ENCODE measurements around the gene ITPR3.
A peak's percentile ranks its signal among the peaks of the same experiment; 100 is the strongest.
"Not testable (repeated sequence)": the region's sequence is repeated elsewhere in the genome, so short reads cannot be mapped to it uniquely, and the experiment has no call there.

The ITPR3 gene

GRCh38 chr6:33619166-33619840 is 1.8 kb upstream of the ITPR3 start:
- ATAC-seq (no peak), DNase-seq (no peak)
- peaks cover 39% of the 10 kb centered on the region for H3K4me1 Mint-ChIP-seq
- peak overlapping the region; percentile 86 to 94 for H3K4me3 Mint-ChIP-seq
- H3K9me3 Mint-ChIP-seq, result no peaks in the 10 kb centered on the region
- peak overlapping the region in 1 of 2 donors; percentile 27 for H3K27ac Mint-ChIP-seq
- H3K27me3 Mint-ChIP-seq, result no peaks in the 10 kb centered on the region

- H3K27ac Mint-ChIP-seq, result peak overlapping the region; percentile 77 to 83
- H3K27me3 Mint-ChIP-seq, result no peaks in the 10 kb centered on the region
- H3K4me3 Mint-ChIP-seq, result peak overlapping the region; percentile 86 to 94
- no peak for ATAC-seq
- no peaks in the 10 kb centered on the region for H3K9me3 Mint-ChIP-seq
- DNase-seq, result peak; percentile 26 to 31
- H3K4me1 Mint-ChIP-seq, result peaks cover 49% of the 10 kb centered on the region
These were observed 815 bp upstream of the ITPR3 start for GRCh38 chr6:33620158-33620855.

DNA sequence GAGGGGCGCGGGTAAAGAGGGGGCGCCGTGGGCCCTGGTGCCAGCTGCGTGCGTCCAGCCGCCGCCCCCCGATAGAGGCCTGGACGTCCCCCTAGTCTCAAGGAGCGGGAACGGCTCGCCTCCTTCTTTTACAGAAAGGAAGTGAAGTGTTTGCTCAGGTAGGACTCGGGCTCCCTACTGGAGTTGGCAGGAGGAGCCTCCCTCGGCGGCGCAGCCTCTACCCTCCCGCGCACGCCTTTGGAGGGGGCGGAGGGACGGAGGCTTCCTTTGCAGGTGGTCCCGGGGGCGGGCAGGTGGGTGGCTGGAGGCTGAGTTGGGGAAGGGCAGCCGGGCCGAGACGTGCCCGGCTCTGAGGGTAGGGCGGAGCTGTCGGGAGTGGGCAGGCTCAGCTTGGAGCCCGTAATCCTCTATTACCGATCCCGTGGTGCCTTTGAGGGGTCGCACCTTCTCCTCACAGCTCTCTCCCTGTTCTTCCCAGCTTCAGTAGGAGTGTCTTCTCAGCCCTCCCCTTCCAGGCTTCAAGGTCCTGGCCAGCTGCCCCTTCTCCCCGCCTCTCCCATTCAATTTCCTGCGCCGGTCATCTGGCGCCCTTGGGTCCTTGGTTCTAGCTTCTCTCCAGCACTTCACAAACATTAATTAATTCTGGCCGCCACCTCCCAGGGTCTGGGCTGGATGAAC is 728 bp downstream of the ITPR3 start:
- H3K27me3 Mint-ChIP-seq, result no peaks in the 10 kb centered on the region
- DNase-seq (peak; percentile 43), ATAC-seq (peak; percentile 51)
- no peaks in the 10 kb centered on the region for H3K9me3 Mint-ChIP-seq
- peak overlapping the region; percentile 92 to 97 for H3K4me3 Mint-ChIP-seq
- H3K27ac Mint-ChIP-seq, result peak overlapping the region; percentile 94 to 96
- H3K4me1 Mint-ChIP-seq, result peaks cover 62% of the 10 kb centered on the region

DNA sequence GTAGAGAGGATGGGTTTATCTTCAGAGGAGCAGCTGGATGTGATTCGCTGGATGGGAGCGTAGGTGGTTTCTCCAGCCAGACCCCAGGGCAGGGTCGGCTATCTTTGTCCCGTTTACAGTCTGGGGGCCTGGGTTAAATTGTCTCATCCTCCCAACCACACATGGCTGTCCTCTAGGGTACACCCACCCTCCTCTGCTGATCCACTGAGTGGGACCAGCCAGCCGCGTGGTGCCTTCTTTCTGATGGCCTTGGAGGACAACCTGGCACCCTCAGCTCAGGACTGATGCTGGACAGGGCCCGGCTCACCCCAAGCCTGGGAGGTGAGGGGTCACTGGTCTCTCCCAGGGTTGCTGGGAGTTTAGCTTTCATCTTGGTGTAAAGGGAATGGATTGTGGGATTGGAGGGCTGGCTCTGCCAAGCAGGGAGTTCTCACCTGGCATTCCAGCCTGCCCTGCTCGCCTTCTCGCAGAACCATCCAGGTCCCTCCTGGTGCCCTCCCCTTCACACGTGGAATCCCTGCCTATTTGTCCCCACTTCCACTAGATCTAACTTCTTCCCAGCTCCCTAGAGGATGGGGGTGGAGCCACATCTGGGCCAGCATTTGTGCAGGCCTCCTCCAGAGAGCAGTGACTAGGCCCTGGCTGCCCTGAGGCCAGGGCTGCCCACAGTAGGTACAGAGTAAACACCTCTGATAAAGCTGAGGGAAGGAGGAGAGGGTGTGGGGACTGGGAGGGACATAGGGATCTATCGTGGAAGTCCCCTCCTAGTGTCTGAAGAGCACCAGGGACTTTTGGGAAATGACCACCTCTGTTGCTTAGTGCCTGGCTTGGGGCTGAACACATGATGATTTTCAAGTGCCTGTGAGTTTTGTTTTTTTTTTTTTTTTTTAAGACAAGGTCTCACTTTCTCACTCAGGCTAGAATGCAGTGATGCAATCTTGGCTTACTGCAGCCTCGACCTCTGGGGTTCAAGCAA is 1.6 kb downstream of the ITPR3 start:
- Mint-ChIP-seq H3K4me1 (peaks cover 62% of the 10 kb centered on the region), H3K27ac (peak overlapping the region; percentile 94 to 96)

DNA sequence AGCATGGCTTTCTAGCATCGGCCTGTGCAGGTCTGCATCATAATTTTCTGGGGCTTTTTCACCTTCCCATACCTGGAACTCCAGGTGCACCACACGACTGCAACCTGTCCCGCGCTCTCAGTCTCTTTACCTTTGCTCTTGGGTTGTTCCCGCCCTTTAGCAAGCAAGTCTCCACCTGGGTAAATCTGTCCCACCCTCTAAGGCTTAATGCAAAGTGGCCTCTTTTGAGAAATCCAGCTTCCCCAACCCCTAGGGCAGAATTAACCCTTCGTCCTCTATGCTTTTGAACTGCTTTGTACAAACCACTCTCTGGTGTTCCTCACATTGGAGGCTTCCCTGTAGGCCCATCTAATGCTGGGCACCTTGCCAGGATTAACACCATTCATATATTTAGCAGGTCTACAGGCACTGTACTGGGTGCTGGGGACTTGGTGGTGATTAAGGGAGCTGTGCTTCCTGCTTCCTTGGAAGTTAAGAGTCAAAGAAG is 2.8 kb downstream of the ITPR3 start:
- H3K4me1 Mint-ChIP-seq, result peaks cover 70% of the 10 kb centered on the region
- H3K4me3 Mint-ChIP-seq, result peak overlapping the region; percentile 53 to 97
- DNase-seq, result no peak
- no peak for ATAC-seq
- H3K27me3 Mint-ChIP-seq, result no peaks in the 10 kb centered on the region
- H3K27ac Mint-ChIP-seq, result peak overlapping the region; percentile 13 to 53
- H3K9me3 Mint-ChIP-seq, result no peaks in the 10 kb centered on the region

More for the DNA sequence above, 1.6 kb downstream of the ITPR3 start:
- ATAC-seq (no peak), DNase-seq (peak in 1 of 2 donors; percentile 16)
- Mint-ChIP-seq H3K4me3 (peak overlapping the region; percentile 92 to 97), H3K9me3 (no peaks in the 10 kb centered on the region), H3K27me3 (no peaks in the 10 kb centered on the region)

- Mint-ChIP-seq H3K4me3 (no peak overlapping the region), H3K4me1 (peaks cover 62% of the 10 kb centered on the region), H3K9me3 (no peaks in the 10 kb centered on the region), H3K27ac (peak overlapping the region; percentile 14 to 36), H3K27me3 (no peaks in the 10 kb centered on the region)
- DNase-seq (no peak), ATAC-seq (no peak)
These were observed 3.7 kb downstream of the ITPR3 start for GRCh38 chr6:33624856-33625255.

DNA sequence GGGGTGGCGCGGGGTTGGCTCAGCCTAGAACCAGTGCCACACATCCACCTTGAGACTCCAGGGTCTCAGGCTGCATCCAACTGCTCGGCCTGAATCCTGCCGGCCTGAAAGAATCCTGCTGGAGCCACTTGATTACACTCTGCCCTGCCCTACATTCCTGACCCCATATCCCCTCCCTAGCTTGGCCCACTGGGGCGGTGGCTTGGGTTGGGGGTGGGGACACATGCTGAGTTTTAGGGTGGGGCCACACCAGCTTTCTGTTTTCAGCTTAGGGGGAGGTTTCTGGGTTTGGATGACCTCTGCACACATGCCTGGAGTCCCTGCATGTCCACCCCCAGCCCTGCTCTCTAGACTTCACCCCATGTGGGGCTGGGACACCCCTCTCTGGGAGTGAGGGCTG is 6.8 kb downstream of the ITPR3 start:
- peaks cover 70% of the 10 kb centered on the region for H3K4me1 Mint-ChIP-seq
- H3K4me3 Mint-ChIP-seq, result no peak overlapping the region
- no peak for ATAC-seq
- no peak overlapping the region for H3K27ac Mint-ChIP-seq
- no peak for DNase-seq
- no peaks in the 10 kb centered on the region for H3K27me3 Mint-ChIP-seq
- no peaks in the 10 kb centered on the region for H3K9me3 Mint-ChIP-seq

- H3K9me3 Mint-ChIP-seq, result no peaks in the 10 kb centered on the region
- no peak for DNase-seq
- H3K27ac Mint-ChIP-seq, result no peak overlapping the region
- no peaks in the 10 kb centered on the region for H3K27me3 Mint-ChIP-seq
- H3K4me3 Mint-ChIP-seq, result no peak overlapping the region
- ATAC-seq, result no peak
- H3K4me1 Mint-ChIP-seq, result peaks cover 69% of the 10 kb centered on the region
These were observed 7.4 kb downstream of the ITPR3 start for GRCh38 chr6:33628401-33628964.

DNA sequence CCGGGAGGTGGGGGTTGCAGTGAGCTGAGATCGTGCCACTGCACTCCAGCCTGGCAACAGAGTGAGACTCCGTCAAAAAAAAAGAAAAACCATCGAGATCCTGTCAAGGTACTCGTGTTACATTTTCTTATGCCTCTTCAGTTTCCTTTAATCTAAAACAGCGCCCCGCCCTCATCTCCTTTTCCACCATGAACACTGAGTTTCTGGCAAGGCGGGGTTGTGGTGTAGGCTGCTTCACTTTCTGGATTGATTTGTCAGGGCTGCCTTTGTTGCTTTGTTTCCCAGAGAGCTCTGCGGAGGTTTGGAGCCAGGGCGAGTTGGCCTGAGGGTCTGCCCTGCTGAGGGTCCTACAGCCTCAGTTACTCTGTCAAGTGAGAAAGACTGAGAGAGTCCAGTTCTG is 8.9 kb downstream of the ITPR3 start:
- DNase-seq (no peak), ATAC-seq (no peak)
- Mint-ChIP-seq H3K9me3 (no peaks in the 10 kb centered on the region), H3K27ac (no peak overlapping the region), H3K4me1 (peaks cover 67% of the 10 kb centered on the region), H3K27me3 (no peaks in the 10 kb centered on the region), H3K4me3 (no peak overlapping the region)

GRCh38 chr6:33631521-33631920 is 10.4 kb downstream of the ITPR3 start:
- H3K27me3 Mint-ChIP-seq, DNase-seq, H3K9me3 Mint-ChIP-seq, H3K27ac Mint-ChIP-seq, H3K4me3 Mint-ChIP-seq, ATAC-seq: not testable (repeated sequence)
- H3K4me1 Mint-ChIP-seq, result peaks cover 64% of the 10 kb centered on the region

DNA sequence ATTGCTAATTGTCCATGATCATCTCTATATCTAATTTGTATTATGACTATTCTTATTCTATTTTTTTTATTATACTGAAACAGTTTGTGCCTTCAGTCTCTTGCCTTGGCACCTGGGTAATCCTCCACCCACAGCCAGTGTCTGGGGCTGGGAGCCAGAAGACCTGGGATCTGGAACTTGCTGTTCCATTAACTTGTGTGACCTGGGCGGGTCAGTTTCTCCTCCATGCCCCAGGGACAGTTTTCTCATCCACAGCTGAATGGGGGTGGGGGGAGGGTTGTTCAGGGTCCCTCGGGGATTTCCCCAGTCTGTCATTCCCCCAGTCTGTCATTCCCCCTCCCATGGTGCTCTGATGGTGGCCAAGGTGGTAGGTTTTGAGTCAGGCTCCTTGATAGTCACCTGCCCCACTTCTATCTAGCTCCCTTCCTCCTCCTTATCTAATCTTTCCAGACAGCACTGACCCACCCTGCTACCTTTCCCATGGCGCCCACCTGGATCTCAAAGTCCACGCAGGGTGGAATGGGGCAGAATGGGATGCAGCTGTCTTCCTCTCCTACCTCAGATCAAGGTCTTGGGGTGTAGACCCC is 10.9 kb downstream of the ITPR3 start:
- Mint-ChIP-seq H3K4me3 (no peak overlapping the region), H3K4me1 (peaks cover 66% of the 10 kb centered on the region), H3K27me3 (no peaks in the 10 kb centered on the region), H3K9me3 (no peaks in the 10 kb centered on the region), H3K27ac (no peak overlapping the region)
- DNase-seq, result no peak
- ATAC-seq, result no peak

DNA sequence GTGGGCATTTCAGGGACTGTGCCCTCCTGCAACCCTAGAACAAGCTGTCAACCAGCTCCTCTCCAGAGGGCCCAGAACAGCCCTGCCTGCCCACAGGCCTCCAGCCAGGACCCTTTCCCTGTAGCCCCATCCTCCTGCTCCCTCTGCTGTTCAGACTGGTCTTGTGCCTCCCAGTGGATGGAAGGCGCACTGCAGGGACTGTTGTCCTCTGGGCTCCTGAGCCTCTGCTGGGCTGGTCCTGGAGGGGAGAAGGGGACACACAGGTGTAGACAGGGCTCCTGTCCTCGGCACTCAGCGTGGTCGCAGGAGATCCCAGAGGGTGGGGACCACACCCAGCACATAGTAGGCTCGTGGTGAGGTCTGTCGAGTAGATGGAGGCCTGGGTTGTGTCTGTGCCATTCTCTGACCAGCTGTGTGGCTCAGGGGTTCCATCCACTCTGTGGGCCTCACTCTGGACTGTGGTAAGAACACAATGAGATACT is 11.5 kb downstream of the ITPR3 start:
- Mint-ChIP-seq H3K4me3 (peak overlapping the region; percentile 69 to 84), H3K9me3 (no peaks in the 10 kb centered on the region), H3K27me3 (no peaks in the 10 kb centered on the region), H3K4me1 (peaks cover 66% of the 10 kb centered on the region), H3K27ac (peak overlapping the region in 1 of 2 donors; percentile 46)
- DNase-seq (peak; percentile 42 to 57), ATAC-seq (peak; percentile 72)

GRCh38 chr6:33633084-33633461 is 12.0 kb downstream of the ITPR3 start:
- Mint-ChIP-seq H3K4me1 (peaks cover 69% of the 10 kb centered on the region), H3K27me3 (no peaks in the 10 kb centered on the region), H3K4me3 (peak overlapping the region; percentile 69 to 84), H3K27ac (peak overlapping the region in 1 of 2 donors; percentile 46), H3K9me3 (no peaks in the 10 kb centered on the region)
- ATAC-seq (peak; percentile 56), DNase-seq (no peak)

DNA sequence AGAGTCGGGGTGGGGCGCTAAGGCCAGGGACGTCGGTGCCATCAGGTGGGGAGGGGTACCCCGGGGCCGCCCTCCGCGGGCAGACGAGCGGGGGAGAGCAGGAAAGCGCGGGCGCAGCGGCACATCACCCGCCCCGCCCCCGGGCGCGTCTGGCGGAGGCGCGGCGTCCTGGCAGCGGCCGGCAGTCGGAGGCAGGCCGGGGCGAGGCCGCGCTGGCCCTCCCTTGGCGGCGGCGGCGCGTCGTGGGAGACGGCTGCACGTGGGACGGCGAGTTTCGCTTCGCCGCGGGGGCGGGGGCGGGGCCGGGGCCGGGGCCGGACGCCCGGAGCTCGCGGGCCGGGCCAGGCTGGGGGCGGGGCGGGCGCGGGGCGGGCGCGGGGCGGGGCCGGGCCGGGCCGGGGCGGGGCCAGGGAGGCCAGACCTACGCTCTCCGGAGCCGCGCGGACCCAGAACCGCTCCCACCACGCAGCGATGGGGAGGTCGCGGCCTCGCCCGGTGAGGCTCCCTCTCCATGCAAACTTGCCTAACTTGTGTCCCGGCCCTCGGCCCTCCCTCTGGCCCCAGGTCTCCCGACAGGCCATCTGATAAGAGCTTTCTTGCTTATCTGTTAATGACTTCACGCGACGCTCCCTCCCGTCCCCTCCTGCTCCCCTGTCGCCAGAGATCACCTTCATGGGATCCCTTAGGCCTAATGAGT is 12.5 kb downstream of the ITPR3 start:
- Mint-ChIP-seq H3K27me3 (no peaks in the 10 kb centered on the region), H3K27ac (no peak overlapping the region), H3K9me3 (no peaks in the 10 kb centered on the region), H3K4me3 (peak overlapping the region; percentile 74 to 84), H3K4me1 (peaks cover 69% of the 10 kb centered on the region)
- ATAC-seq (peak; percentile 84), DNase-seq (peak; percentile 39 to 43)
